ENCODE data around the gene C12orf43.

- TF ChIP-seq POLR2A (IDR thresholded peaks at IDR 0.05) (no peak), CTCF (IDR thresholded peaks at IDR 0.05) (no peak)
Observed at GRCh38 chr12:121053706-121054105, 37.4 kb upstream of the C12orf43 start.
